HG03108 (cell line): Measurements from ENCODE around the gene ESYT3.

ENCODE experiments used
- ATAC-seq: cut with Tn5 transposase; IDR thresholded peaks from one replicate; pipeline ENCODE4 v1.9.1; 2021; ENCODE audit warnings: moderate library complexity; ENCODE audit not compliant: unreplicated experiment

Gene ESYT3

GRCh38 chr3:138459619-138460535 lies 25.5 kb downstream of the ESYT3 start:
- no peak for ATAC-seq

- no peak for ATAC-seq
Measured at GRCh38 chr3:138460536-138461205, 26.3 kb downstream of the ESYT3 start.

- no peak for ATAC-seq
Measured at GRCh38 chr3:138461246-138461645, 26.8 kb downstream of the ESYT3 start.

GRCh38 chr3:138461896-138462295 lies 27.5 kb downstream of the ESYT3 start:
- ATAC-seq = no peak

- no peak for ATAC-seq
Measured at GRCh38 chr3:138463724-138464490, 29.5 kb downstream of the ESYT3 start.

GRCh38 chr3:138464491-138464860 lies 30.1 kb downstream of the ESYT3 start:
- ATAC-seq = no peak

- ATAC-seq = no peak
Measured at GRCh38 chr3:138465451-138465850, 31.0 kb downstream of the ESYT3 start.

GRCh38 chr3:138465925-138466324 lies 31.5 kb downstream of the ESYT3 start:
- ATAC-seq = no peak

- no peak for ATAC-seq
Measured at GRCh38 chr3:138467931-138468330, 33.5 kb downstream of the ESYT3 start.

GRCh38 chr3:138468451-138468850 lies 34.0 kb downstream of the ESYT3 start:
- no peak for ATAC-seq

- ATAC-seq = no peak
Measured at GRCh38 chr3:138468886-138469285, 34.5 kb downstream of the ESYT3 start.

GRCh38 chr3:138469874-138470273 lies 35.5 kb downstream of the ESYT3 start:
- ATAC-seq = no peak

- ATAC-seq = no peak
Measured at GRCh38 chr3:138470687-138471086, 36.3 kb downstream of the ESYT3 start.

- no peak for ATAC-seq
Measured at GRCh38 chr3:138471481-138471880, 37.1 kb downstream of the ESYT3 start.

GRCh38 chr3:138472141-138472825 lies 37.9 kb downstream of the ESYT3 start:
- ATAC-seq = no peak

GRCh38 chr3:138473391-138473790 lies 39.0 kb downstream of the ESYT3 start:
- ATAC-seq = no peak

GRCh38 chr3:138474163-138474562 lies 39.7 kb downstream of the ESYT3 start:
- no peak for ATAC-seq

GRCh38 chr3:138476526-138476925 lies 42.1 kb downstream of the ESYT3 start:
- ATAC-seq = no peak

GRCh38 chr3:138477120-138477519 lies 42.7 kb downstream of the ESYT3 start:
- ATAC-seq = no peak

- ATAC-seq = no peak
Measured at GRCh38 chr3:138477801-138478200, 43.4 kb downstream of the ESYT3 start.

- ATAC-seq = no peak
Measured at GRCh38 chr3:138479438-138479863, 45.0 kb downstream of the ESYT3 start.
